Stimulated activated CD4-positive, alpha-beta T cell treated with anti-CD3 and anti-CD28 coated beads, Interleukin-1b, Interleukin-23, amount 100 ng/mL, for 24 hours (primary cell): Measurements from ENCODE around the gene ANHX.

Experiments used
- DNase-seq, 4 experiments: peaks; one replicate each; pipeline ENCODE4 v3.0.0-alpha.2; 2020; ENCODE audit warnings: low read depth in 4 of 4, low spot score in 1 of 4

Gene ANHX

GRCh38 chr12:133203344-133204263 is 32.1 kb downstream of the ANHX start:
- no peak for DNase-seq

- DNase-seq, result no peak
Observed at GRCh38 chr12:133202493-133203343, 33.0 kb downstream of the ANHX start.

GRCh38 chr12:133201888-133202287 is 33.8 kb downstream of the ANHX start:
- DNase-seq, result no peak

GRCh38 chr12:133192847-133193246 is 42.8 kb downstream of the ANHX start:
- DNase-seq, result no peak

GRCh38 chr12:133190176-133190575 is 45.5 kb downstream of the ANHX start:
- no peak for DNase-seq

- DNase-seq, result peak; percentile 83 to 87 (median 86)
Observed at GRCh38 chr12:133181238-133181959, 54.3 kb downstream of the ANHX start, which contains the start of gene ZNF268. Gene ZNF268, plus strand, starts transcription at chr12:133181495. Its CDS starts 503 bp downstream, at chr12:133181998.

GRCh38 chr12:133180669-133181068 is 55.0 kb downstream of the ANHX start:
- no peak for DNase-seq

- no peak for DNase-seq
Observed at GRCh38 chr12:133174901-133175300, 60.8 kb downstream of the ANHX start.

GRCh38 chr12:133172491-133172890 is 63.2 kb downstream of the ANHX start:
- DNase-seq, result no peak
